WTC11 (cell line): ENCODE data around the gene SPOP. TPM values are rescaled to one million over a fixed set of nuclear protein-coding genes. Genes with fewer than 3 reads are reported as not detected.

ENCODE experiments used
- ATAC-seq: fragments of 200-7000 bp; cut with Tn5 transposase; 2 replicates; pipeline ENCODE4 v1.10.0; 2021; ENCODE audit warnings: mild to moderate bottlenecking, moderate library complexity
- CTCF ChIA-PET: fragments of 300-600 bp; sonication (Branson Sonifier 250); formaldehyde crosslinking; loops from one replicate; lab custom pipeline; 2021; ENCODE audit warnings: antibody characterized with exemption; lab: Charles Lee
- POLR2A ChIA-PET: fragments of 350-600 bp; sonication (Branson Sonifier 250); formaldehyde crosslinking; loops from one replicate; lab custom pipeline; 2021; ENCODE audit warnings: antibody characterized with exemption; lab: Charles Lee
- DNase-seq: peaks from one replicate; pipeline ENCODE4 v3.0.0; 2021; ENCODE audit warnings: low spot score
- H3K27ac Mint-ChIP-seq: 2 replicates; pipeline ENCODE4 v1.8.0; 2021; ENCODE audit warnings: mixed read lengths
- H3K27me3 Mint-ChIP-seq: 2 replicates; pipeline ENCODE4 v1.8.0; 2021; ENCODE audit warnings: low read depth, mild to moderate bottlenecking, moderate library complexity, mixed read lengths
- H3K36me3 Mint-ChIP-seq: 2 replicates; pipeline ENCODE4 v1.8.0; 2021; ENCODE audit warnings: mixed read lengths
- H3K4me1 Mint-ChIP-seq: 2 replicates; pipeline ENCODE4 v1.8.0; 2022; ENCODE audit warnings: mixed read lengths
- H3K4me3 Mint-ChIP-seq: 2 replicates; pipeline ENCODE4 v1.8.0; 2021; ENCODE audit warnings: mild to moderate bottlenecking, moderate library complexity, mixed read lengths
- H3K9me3 Mint-ChIP-seq: 2 replicates; pipeline ENCODE4 v1.8.0; 2021; ENCODE audit warnings: mixed read lengths
- ATF6 ChIP-seq: sonication (generic); formaldehyde crosslinking; IDR thresholded peaks from 2 replicates; pipeline ENCODE4 v1.8.1; 2023; ENCODE audit warnings: mild to moderate bottlenecking, missing genetic modification reagents
- CBFB ChIP-seq: sonication (generic); formaldehyde crosslinking; IDR thresholded peaks from 2 replicates; pipeline ENCODE4 v1.8.1; 2022; ENCODE audit warnings: mild to moderate bottlenecking, low read depth, missing genetic modification reagents
- CDX4 ChIP-seq: fragments of 250-450 bp; sonication (Bioruptor Pico); IDR thresholded peaks from 2 replicates; pipeline ENCODE4 v1.9.0; 2021; ENCODE audit warnings: moderate library complexity, mild to moderate bottlenecking, inconsistent platforms, borderline replicate concordance
- CTCF ChIP-seq: fragments of 200-600 bp; IDR thresholded peaks from 2 replicates; pipeline ENCODE4 v1.8.0; 2022; ENCODE audit warnings: antibody characterized with exemption
- E2F5 ChIP-seq: sonication (generic); formaldehyde crosslinking; IDR thresholded peaks from 2 replicates; pipeline ENCODE4 v1.8.1; 2022; ENCODE audit warnings: mild to moderate bottlenecking, moderate library complexity, missing genetic modification reagents
- EMX1 ChIP-seq: fragments of 250-450 bp; sonication (Bioruptor Pico); IDR thresholded peaks from 2 replicates; pipeline ENCODE4 v1.8.0; 2021; ENCODE audit warnings: mild to moderate bottlenecking
- ERG ChIP-seq: fragments of 250-450 bp; sonication (Bioruptor Pico); IDR thresholded peaks from 2 replicates; pipeline ENCODE4 v1.8.0; 2021; ENCODE audit warnings: mild to moderate bottlenecking
- FOXJ3 ChIP-seq: sonication (generic); formaldehyde crosslinking; IDR thresholded peaks from 2 replicates; pipeline ENCODE4 v1.9.0; 2021; ENCODE audit warnings: missing genetic modification reagents, mild to moderate bottlenecking, borderline replicate concordance
- FOXK1 ChIP-seq: sonication (generic); formaldehyde crosslinking; IDR thresholded peaks from 2 replicates; pipeline ENCODE4 v1.8.0; 2022; ENCODE audit warnings: mild to moderate bottlenecking, moderate library complexity, missing genetic modification reagents
- FOXP1 ChIP-seq: sonication (generic); formaldehyde crosslinking; IDR thresholded peaks from 2 replicates; pipeline ENCODE4 v1.8.0; 2022; ENCODE audit warnings: missing genetic modification reagents, mild to moderate bottlenecking, moderate library complexity, borderline replicate concordance
- IRF1 ChIP-seq: sonication (generic); formaldehyde crosslinking; IDR thresholded peaks from 2 replicates; pipeline ENCODE4 v1.8.0; 2023; ENCODE audit warnings: missing genetic modification reagents
- JUN ChIP-seq: sonication (generic); formaldehyde crosslinking; IDR thresholded peaks from 2 replicates; pipeline ENCODE4 v1.8.0; 2023; ENCODE audit warnings: mild to moderate bottlenecking, missing genetic modification reagents
- MXD4 ChIP-seq: fragments of 250-450 bp; sonication (Bioruptor Pico); IDR thresholded peaks from 2 replicates; pipeline ENCODE4 v1.8.0; 2021; ENCODE audit warnings: mild to moderate bottlenecking, moderate library complexity, borderline replicate concordance
- NFYB ChIP-seq: sonication (generic); formaldehyde crosslinking; conservative IDR thresholded peaks from 2 replicates; pipeline ENCODE4 v1.8.0; 2022; ENCODE audit warnings: low read depth, missing genetic modification reagents
- TCF7 ChIP-seq: sonication (generic); formaldehyde crosslinking; IDR thresholded peaks from 2 replicates; pipeline ENCODE4 v1.8.0; 2022; ENCODE audit warnings: mild to moderate bottlenecking, low read depth, missing genetic modification reagents, moderate library complexity
- TEAD4 ChIP-seq: sonication (generic); formaldehyde crosslinking; IDR thresholded peaks from 2 replicates; pipeline ENCODE4 v1.8.0; 2022; ENCODE audit warnings: mild to moderate bottlenecking, missing genetic modification reagents
- ZNF121 ChIP-seq: sonication (generic); formaldehyde crosslinking; IDR thresholded peaks from 2 replicates; pipeline ENCODE4 v1.8.0; 2023; ENCODE audit warnings: missing genetic modification reagents
- ZNF423 ChIP-seq: fragments of 250-450 bp; sonication (Bioruptor Pico); IDR thresholded peaks from 2 replicates; pipeline ENCODE4 v2.1.2; 2022; ENCODE audit warnings: mild to moderate bottlenecking, moderate library complexity
- ZSCAN18 ChIP-seq: fragments of 250-450 bp; sonication (Bioruptor Pico); IDR thresholded peaks from 2 replicates; pipeline ENCODE4 v2.1.2; 2022; ENCODE audit warnings: mild to moderate bottlenecking, moderate library complexity
- total RNA-seq: library from RNA; stranded (reverse); gene quantifications from 3 replicates; pipeline ENCODE4 v1.2.3, GENCODE V29; 2021

The SPOP gene
- total RNA-seq, 1 experiment from 2014 or later, result 19.2 TPM

GRCh38 chr17:49580981-49581647, 96.8 kb downstream of the SPOP start (continued):
- TF ChIP-seq ATF6 (CRISPR knock-in tag) (no peak), E2F5 (CRISPR knock-in tag) (no peak), MXD4 (CRISPR knock-in tag) (no peak)

- peaks cover 5% of the 10 kb centered on the region for H3K4me1 Mint-ChIP-seq
- CTCF ChIA-PET, result interaction anchor here (0.7 to 0.9 kb wide), 2 partner anchors 12 to 23 kb away, joined by 3 to 6 read pairs; no protein-coding TSS in a partner anchor
- no peak for DNase-seq
These were observed 97.7 kb downstream of the SPOP start for GRCh38 chr17:49580055-49580721.

GRCh38 chr17:49579522-49579921, 98.4 kb downstream of the SPOP start:
- no peaks in the 10 kb centered on the region for H3K9me3 Mint-ChIP-seq
- H3K4me1 Mint-ChIP-seq, result peaks cover 8% of the 10 kb centered on the region
- TF ChIP-seq TEAD4 (CRISPR knock-in tag), result no peak
- TF ChIP-seq FOXP1 (CRISPR knock-in tag), result no peak
- TF ChIP-seq EMX1 (CRISPR knock-in tag), result no peak
- no peak for TF ChIP-seq ERG (CRISPR knock-in tag)
- TF ChIP-seq FOXK1, result no peak
- TF ChIP-seq TCF7 (CRISPR knock-in tag), result no peak
- TF ChIP-seq CTCF, result no peak
- no peak for TF ChIP-seq ZSCAN18 (CRISPR knock-in tag)
- no peak for TF ChIP-seq ZNF121 (CRISPR knock-in tag)
- TF ChIP-seq IRF1 (CRISPR knock-in tag), result no peak
- TF ChIP-seq MXD4 (CRISPR knock-in tag), result no peak
- TF ChIP-seq CBFB, result no peak
- TF ChIP-seq ZNF423, result no peak
- no peak for TF ChIP-seq FOXJ3 (CRISPR knock-in tag)
- TF ChIP-seq NFYB (CRISPR knock-in tag), result no peak
- no peak for TF ChIP-seq CDX4 (CRISPR knock-in tag)
- TF ChIP-seq JUN, result no peak
- TF ChIP-seq, all 79 proteins: peak for 0
- CTCF ChIA-PET, result interaction anchor here (0.7 kb wide), 1 partner anchor 12 kb away, joined by 3 read pairs; no protein-coding TSS in a partner anchor
- no peak overlapping the region for H3K4me3 Mint-ChIP-seq
- no peak for ATAC-seq
- POLR2A ChIA-PET, result no interaction called here
- no peak overlapping the region for H3K27ac Mint-ChIP-seq
- peaks cover 21% of the 10 kb centered on the region for H3K27me3 Mint-ChIP-seq
- H3K36me3 Mint-ChIP-seq, result no peaks in the 10 kb centered on the region
- no peak for DNase-seq

More at GRCh38 chr17:49580055-49580721, 97.7 kb downstream of the SPOP start:
- TF ChIP-seq EMX1 (CRISPR knock-in tag), result no peak
- TF ChIP-seq FOXK1, result no peak
- POLR2A ChIA-PET, result no interaction called here
- H3K9me3 Mint-ChIP-seq, result no peaks in the 10 kb centered on the region
- peaks cover 21% of the 10 kb centered on the region for H3K27me3 Mint-ChIP-seq
- no peak overlapping the region for H3K4me3 Mint-ChIP-seq
- no peak for ATAC-seq
- no peak overlapping the region for H3K27ac Mint-ChIP-seq
- no peaks in the 10 kb centered on the region for H3K36me3 Mint-ChIP-seq
